ENCODE data around the gene MCU.
"Not testable (repeated sequence)": the region's sequence is repeated elsewhere in the genome, so short reads cannot be mapped to it uniquely, and the experiment has no call there.

The MCU gene

DNA sequence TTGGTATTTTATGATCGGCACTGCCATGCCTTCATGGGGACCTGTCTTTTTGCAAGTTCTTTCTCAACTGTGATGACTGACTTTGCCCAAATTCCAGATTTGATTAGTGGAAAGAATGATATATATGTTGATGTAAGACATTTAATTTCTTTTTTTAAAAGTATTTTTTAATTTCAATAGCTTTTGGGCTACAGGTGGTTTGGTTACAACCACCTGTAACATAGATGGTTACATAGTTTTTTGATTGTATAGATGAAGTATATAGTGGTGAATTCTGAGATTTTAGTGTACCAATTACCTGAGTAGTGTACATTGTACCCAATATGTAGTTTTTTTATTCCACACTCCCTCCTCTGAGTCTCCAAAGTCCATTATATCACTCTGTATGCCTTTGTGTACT, 69.6 kb downstream of the MCU start:
- no peak for DNase-seq (ENCODE audit: low read depth in 3 of 3)

DNA sequence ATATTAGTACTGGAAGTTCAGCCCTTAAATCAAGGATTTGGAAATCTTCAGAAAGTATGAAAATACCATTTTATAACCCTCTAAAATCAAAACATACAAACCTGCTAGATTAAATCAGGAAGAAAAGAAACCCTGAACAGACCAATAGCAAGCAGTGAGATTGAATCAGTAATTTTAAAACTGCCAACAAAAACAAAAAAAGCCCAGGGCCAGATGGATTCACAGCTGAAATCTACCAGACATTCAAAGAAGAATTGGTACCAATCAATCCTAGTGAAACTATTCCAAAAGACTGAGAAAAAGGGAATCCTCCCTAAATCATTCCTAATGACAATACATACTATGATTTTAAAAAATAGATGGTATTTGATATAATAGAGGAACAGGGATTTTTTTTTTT, 70.1 kb downstream of the MCU start:
- DNase-seq (ENCODE audit: low read depth in 3 of 3) = no peak

DNA sequence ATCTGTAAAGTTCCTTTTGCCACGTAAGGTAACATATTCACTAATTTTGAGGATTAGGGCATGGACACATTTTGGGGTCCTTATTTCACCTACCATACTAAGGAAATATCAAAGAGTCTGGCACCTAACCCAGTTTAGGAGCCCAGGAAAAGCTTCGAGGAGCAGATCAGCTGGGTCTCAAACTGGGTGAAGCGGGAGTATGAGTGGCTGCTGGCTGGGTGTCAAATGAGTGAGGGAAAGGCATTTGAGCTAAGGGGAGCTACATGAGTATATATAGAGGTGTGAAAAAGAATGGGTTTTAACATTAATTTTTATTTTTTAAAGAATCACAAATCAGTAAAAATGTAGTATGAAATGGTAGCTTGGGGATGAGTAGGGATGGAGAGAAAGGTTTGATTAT, 71.3 kb downstream of the MCU start:
- no peak for DNase-seq (ENCODE audit: low read depth in 3 of 3)

DNA sequence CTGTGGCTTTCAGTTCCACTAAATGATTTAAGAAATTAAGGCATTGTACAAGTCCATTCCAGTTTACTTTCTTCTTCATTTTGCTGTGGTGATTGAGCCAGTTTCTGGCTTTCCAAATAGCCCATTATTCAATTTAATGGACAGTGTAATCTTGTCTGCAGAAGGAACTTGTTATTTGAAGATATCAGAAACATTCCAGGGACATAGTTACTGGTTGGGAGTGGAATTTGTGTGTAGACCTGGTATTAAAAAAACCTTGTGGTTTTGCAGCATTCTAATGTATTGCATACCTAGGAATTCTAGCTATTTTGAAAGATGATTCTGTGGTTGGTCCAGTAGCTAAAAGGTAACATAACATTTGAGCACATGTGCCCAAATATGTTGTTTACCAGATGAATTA, 72.2 kb downstream of the MCU start:
- no peak for DNase-seq (ENCODE audit: low read depth in 3 of 3)

DNA sequence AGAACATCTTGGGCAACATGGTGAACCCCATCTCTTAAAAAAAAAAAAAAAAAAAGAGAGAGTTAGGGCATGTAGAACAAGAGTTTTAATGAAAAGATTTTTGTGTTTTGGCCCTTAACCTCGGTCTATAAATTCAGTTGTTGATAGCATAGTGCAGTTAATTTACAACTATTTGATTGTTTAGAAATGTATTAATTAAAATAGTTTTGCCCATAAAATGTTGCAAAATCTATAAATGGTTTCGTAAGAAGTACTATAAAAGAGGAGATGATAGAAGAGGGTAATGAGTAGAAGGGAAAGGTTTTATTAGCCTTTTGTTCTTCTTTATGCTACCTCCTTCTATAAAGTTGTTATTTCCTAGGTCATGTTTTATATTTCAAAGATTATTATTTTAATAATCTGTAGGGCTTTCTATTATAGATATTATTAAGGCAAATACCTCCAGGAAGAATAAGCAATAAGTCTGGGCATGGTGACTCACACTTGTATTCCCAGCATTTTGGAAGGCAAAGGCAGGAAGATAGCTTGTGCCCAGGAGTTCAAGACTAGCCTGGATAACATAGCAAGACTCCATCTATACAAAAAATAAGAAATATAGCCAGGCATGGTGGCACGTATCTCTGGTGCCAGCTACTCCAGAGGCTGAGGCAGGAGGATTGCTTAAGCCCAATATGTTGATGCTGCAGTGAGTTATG, 73.3 kb downstream of the MCU start:
- DNase-seq (ENCODE audit: low read depth in 3 of 3) = no peak

DNA sequence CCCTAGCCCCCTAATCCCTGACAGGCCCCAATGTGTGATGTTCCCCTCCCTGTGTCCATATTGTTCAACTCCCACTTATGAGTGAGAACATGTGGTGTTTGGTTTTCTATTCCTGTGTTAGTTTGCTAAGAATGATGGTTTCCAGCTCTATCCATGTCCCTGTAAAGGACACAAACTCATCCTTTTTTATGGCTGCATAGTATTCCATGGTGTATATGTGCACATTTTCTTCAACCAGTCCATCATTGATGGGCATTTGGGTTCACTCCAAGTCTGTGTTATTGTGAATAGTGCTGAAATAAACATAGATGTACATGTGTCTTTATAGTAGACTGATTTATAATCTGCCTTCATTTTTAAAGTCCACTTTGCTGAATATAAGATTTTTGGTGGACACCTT, 79.3 kb downstream of the MCU start:
- DNase-seq (ENCODE audit: low read depth in 3 of 3) = not testable (repeated sequence)

DNA sequence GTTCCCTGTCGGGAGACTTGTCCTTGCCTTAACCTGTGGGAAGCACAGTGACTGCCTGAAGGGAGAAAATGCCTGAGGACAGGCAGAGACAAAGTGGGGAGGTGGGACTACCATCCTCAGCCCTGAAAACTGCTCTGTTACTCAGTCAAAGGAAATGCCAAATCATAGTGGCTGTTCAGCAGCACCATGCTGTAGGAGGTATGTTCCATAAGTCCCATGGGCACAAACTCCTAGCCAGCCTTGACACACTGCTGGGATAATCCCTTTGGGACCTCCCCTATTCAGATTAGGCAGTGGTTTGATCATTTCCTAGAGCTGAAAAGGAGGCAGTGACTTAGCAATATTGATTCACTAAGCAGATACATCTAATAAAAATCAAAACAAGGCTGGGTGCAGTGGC, 80.1 kb downstream of the MCU start:
- DNase-seq (ENCODE audit: low read depth in 3 of 3) = no peak

DNA sequence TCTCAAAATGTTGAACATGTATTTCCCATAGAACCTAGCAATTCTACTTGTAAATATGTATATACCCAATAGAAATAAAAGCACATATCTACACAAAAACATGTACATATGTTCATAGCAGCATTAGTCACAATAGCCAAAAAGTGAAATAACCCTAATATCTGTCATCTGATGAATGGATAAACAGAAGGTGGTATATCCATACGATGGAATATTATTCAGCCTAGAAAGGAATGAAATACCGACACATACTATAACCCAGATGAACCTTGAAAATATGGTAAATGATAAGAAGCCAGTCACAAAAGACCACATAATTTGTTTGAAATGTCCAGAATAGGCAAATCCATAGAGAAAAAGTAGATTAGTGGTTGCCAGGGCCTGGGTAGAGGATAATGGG, 87.9 kb downstream of the MCU start:
- DNase-seq (ENCODE audit: low read depth in 3 of 3) = no peak

DNA sequence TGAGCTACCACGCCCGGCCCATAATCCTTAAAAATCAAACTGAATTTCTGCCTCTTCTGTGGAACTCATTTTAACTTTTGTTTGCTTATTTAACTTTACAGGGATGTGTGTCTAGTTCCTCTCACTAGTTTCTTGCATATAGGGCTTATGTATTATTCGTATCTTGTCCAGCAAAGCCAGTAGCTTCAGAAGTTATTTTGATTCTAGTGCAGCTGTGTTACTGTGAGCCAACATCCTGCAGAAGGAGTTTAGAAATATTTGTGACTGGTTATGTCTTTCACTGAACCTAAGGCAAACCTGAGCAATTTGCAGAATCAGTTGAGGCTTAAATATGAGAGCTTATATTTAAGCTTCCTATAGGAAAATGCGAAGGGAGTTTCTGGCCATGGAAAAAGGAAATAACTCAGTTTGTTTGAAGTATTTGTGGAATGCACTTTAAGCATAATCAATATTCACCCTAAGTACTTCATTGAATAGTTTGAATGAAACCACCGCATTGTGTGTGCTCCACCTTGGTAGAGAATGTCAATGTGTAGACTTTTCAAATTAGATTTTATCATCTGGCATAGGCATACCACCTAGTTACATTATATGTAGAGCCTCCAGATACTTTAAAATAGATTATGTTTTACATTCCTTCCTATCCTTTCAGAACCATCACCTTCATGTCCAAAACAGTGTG, 90.8 kb downstream of the MCU start:
- DNase-seq (ENCODE audit: low read depth in 3 of 3) = no peak

DNA sequence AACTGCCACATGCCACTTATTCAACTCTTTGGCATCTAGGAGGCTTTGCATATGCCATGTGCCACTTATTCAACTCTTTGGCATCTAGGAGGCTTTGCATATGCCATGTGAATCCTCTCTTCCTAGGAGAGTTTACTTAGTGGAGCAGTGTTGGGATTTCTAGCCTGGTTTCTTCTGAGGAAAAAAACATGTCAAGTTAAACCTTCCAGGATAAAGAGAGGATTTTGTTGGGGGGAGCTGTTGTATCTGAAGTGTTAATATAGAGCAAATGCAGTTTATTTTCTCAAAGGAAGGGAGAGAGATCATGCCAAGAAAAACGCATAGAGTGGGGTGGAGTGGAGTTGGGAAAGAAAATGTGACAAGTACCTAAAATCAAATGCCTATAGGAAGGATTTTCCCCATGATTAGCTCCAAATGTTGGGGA, 91.5 kb downstream of the MCU start:
- no peak for DNase-seq (ENCODE audit: low read depth in 3 of 3)

DNA sequence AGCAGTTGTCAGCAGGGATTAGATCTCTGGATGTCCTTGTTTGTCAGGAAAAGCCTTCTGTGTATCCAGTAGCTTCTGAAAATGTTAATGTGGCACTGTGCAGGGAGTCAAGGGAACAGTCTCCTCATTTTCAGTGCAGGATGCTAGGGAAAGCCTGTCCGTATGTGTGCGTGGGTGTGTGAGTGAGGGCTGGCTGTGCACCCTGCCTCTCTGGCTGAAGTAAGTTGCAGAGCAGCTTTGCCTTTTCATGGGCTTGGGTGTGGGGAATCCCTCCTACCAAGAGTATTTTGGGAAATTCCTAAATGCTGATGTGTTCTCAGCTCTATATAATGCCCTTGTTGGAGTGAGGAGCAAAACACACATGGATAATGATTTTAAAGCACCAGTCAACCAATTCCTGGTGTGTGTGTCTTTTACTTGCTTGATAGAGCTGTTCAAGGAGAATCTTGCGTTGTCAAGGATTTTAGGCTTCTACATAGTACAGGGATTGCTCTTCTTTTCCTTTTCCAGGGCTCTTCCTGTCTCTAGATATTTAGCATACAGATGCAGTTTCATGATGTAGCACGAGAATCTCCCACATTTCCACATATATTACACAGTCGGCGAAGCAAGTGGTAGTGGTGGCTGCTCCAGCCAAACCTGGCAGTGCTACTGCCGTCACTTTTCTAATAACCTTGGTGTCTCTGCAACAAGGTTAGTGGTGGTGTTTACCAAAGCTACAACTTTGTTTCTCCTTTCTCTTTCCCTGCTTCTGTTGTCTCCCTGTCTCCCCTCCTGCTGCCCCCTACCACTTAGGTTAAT, 92.8 kb downstream of the MCU start:
- no peak for DNase-seq (ENCODE audit: low read depth in 3 of 3)

DNA sequence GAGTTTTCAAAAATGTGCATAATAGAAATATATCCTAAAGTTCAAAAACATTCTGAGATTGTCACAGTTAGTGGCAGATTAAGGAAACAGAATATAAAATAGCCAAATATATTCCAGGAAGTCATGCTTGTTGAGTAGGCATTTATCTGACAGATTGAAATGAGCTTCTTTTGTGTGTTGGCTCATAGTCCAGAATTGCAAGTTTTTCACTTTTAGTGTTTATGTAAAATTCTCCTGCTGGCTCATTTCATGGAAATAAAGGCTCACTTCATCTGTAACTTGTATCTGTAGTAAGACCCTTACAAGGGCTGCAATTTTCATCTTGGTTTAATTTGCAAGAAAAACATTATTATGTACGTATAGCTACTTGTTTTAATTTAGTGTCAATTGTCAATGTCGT, 93.5 kb downstream of the MCU start:
- no peak for DNase-seq (ENCODE audit: low read depth in 3 of 3)

DNA sequence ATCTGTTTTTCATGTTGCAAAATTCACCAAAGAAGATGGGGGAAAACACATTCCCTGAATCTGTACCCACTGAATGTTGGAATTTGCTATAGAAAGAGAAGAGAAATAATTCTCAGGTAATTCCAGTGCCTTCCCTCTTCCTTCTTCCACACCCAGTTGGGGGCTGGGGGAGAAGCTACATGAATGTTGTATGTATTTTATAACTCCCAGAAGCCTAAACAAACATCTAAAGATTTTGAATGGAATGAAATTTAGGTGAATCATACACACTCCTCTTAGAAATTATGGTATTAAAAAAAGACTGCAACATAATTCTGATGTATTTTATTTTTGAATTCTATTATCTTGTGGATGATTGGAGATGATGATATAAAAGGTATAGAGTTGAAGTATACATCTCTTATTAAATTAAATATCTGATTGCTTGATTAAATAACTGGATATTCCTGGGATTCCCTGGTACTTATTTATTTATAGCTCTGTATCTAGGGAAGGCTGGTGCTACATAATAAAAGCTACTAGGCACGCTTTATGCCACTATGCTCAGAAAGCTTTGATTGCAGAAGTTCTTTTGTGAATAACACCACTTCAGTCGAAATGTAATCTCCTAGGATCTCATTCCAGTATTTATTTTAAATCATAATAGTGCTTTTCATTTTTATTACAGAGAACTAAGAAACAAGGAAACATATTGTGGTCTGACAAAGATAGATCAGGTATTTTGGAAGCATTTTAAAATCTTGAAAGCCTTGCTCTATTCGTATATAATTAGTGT, 98.5 kb downstream of the MCU start:
- DNase-seq (ENCODE audit: low read depth in 3 of 3) = no peak

DNA sequence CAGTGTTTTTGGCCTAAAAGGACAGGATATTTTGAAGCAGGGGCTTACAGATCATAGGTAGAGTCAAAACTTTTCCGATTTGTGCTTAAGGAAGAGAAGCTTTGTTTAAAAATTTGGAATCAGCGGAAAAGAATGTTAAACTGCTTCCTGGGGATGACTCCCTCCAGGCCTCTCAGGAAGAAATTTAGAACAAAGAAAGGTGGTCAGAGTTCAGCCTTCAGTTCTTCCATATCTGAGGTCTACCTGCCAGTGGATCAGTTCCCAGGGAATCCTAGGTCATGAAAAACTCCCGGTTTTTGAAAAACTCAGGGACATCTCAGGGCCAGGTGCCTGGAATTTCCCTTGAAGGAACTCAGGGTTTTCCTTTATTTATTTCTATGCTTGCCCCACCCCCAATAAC, 100.3 kb downstream of the MCU start:
- DNase-seq (ENCODE audit: low read depth in 3 of 3) = no peak

DNA sequence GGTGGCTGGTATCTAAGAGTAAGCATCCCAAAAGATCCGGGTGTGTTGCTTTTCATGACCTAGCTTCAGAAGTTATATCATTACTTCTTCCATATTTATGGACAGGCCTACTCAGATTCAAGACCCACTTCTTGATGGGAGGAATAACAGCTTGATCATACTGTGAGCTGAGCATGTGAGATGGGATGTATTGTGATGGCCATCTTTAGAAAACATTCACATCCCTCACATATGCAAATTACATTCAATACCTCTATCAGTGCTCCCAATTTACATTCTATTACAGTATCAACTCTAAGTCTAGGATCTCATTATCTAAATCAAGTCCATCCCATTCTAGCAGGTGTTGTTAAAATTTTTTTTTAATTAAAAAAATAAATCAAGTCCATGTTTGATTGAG, 101.8 kb downstream of the MCU start:
- DNase-seq (ENCODE audit: low read depth in 3 of 3) = no peak

DNA sequence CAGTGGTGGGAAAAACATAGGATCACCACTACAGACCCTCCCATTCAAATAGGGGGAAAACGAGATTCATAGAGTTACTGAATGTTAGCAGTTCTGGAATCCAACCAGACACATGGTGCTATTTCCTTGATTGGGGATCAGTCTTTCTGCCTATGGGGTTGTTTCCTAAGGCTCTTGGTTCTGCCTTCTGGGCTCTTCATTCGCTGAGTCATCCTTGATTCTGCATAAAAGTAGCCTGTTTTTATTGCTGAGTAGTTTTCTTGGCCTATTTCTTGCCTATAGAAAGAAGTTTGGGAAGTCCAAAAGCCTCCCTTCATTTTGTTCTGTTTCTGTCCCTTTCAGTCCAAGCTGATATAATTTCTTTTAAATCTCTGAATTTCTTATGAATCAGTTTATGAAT, 102.3 kb downstream of the MCU start:
- no peak for DNase-seq (ENCODE audit: low read depth in 3 of 3)

DNA sequence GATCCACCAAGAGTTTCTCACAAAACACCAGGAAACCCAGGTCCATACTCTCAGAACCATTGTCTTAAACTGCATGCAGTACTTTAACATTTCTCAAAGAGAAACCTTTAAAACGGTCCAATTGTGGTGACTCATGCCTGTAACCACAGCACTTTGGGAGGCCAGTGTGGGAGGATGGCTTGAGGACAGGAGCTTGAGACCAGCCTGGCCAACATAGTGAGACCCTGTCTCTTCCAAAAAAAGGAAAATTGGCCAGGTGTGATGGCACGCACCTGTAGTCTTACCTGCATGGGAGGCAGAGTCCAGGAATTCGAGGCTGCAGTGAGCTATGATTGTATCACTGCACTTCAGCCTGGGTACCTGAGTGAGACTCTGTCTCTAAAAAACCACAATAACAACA, 104.1 kb downstream of the MCU start:
- DNase-seq (ENCODE audit: low read depth in 3 of 3) = no peak

DNA sequence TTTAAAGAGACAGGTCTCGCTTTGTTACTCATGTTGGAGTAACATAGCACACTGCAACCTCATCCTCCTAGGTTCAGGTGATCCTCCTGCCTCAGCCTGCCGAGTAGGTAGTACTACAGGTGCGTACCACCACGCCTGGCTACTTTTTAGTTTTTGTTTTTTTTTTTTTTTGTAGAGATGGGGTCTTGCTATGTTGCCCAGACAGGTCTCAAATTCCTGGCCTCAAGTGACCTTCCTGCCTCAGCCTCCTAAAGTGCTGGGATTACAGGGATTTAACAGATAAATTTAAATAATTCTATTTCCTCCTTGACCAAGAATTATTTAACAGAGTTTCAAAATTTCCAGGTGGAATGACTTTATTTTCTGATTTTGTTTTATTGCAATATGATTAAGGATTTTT, 104.6 kb downstream of the MCU start:
- no peak for DNase-seq (ENCODE audit: low read depth in 3 of 3)

DNA sequence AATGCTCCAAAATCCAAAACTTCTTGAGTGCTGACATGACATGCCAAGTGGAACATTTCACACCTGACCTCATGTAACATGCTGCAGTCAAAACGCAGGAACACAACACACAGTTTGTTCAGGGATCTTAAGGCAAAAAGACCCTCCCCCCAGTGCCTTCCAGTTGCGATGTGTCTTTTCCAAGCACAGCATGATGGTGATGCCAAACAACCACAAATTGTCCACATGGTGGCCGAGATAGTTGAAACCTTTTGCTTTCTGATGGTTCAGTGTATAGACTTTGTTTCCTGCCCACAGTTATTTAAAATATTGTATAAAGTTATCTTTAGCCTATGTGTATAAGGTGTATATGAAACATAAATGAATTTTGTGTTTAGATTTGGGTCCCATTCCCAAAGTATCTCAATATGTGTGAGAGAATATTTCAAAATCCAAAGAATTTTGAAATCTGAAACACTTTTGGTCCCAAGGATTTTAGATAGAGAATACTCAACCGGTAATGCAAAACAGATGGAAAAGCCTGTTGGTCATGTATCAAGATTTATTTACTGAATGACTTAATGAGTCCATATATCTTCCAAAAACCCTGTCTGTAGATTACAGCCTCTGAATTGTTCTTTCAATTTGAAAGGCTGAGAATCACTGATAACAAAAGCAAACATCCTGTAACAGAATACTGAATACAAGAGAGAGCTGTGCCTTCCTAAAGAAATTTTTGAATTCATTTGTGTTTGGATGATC, 108.2 kb downstream of the MCU start:
- no peak for DNase-seq (ENCODE audit: low read depth in 3 of 3)

DNA sequence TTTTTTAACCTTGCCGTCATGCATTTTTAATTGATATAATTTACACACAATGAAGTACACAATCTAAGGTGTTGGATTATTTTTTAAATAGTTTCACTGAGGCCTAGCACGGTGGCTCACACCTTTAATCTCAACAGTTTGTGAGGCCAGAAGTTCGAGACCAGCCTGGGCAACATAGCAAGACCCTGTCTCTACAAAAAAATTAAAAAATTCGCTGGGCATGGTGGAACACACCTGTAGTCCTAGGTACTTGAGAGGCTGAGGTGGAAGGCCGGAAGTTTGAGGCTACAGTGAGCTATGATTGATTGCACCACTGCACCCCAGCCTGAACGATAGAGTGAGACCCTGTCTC, 108.8 kb downstream of the MCU start:
- no peak for DNase-seq (ENCODE audit: low read depth in 3 of 3)

DNA sequence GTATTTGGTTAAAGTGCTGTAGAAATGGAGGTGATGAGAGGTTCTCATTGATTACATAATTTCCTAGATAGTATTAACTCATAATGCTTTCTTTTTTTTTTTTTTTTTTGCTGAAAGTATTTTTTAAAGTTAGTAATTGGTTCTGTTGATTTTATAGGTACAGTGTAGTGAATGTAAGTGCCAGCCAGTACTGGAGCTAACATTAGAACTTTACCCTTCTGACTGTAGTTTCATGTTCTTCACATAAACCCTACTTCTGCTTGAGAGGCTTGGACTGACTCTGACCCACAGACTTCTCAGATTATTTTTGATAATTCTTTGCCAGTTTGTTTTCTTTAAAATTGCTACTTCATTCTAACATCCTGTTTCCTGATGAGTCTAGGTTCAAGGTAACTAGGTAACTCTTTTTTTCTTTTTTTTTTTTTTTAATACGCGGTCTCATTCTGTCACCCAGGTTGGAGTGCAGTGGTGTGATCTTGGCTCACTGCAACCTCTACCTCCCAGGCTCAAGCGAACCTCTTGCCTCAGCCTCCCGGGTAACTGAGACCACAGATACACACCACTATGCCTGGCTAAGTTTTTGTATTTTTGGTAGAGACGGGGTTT, 109.4 kb downstream of the MCU start:
- DNase-seq (ENCODE audit: low read depth in 3 of 3) = no peak

All from stimulated activated CD4-positive, alpha-beta T cell treated with anti-CD3 and anti-CD28 coated beads, TNF-alpha, amount 100 ng/mL, for 4 hours (primary cell).